BLaER1 (cell line): ENCODE results near the gene OAT.

Experiments used
- H3K27ac ChIP-seq: shearing (Covaris generic); formaldehyde crosslinking; 2 replicates; pipeline ENCODE4 v1.8.1; 2022
- H3K27me3 ChIP-seq: shearing (Covaris generic); formaldehyde crosslinking; 2 replicates; pipeline ENCODE4 v1.8.1; 2022
- H3K36me3 ChIP-seq: shearing (Covaris generic); formaldehyde crosslinking; 2 replicates; pipeline ENCODE4 v1.8.1; 2022
- H3K4me1 ChIP-seq: shearing (Covaris generic); formaldehyde crosslinking; 2 replicates; pipeline ENCODE4 v1.8.1; 2022
- H3K4me2 ChIP-seq: shearing (Covaris generic); formaldehyde crosslinking; 2 replicates; pipeline ENCODE4 v1.8.1; 2022
- H3K4me3 ChIP-seq: shearing (Covaris generic); formaldehyde crosslinking; 2 replicates; pipeline ENCODE4 v1.8.1; 2022
- H3K9ac ChIP-seq: shearing (Covaris generic); formaldehyde crosslinking; 2 replicates; pipeline ENCODE4 v1.8.1; 2022
- H3K9me3 ChIP-seq: shearing (Covaris generic); formaldehyde crosslinking; 2 replicates; pipeline ENCODE4 v1.8.1; 2022
- H4K20me1 ChIP-seq: shearing (Covaris generic); formaldehyde crosslinking; 2 replicates; pipeline ENCODE4 v1.8.1; 2022
- Cebpa-rat ChIP-seq: shearing (Covaris generic); IDR thresholded peaks from 2 replicates; pipeline ENCODE4 v1.8.1; 2022

Gene OAT

GRCh38 chr10:124388823-124389612 is 29.7 kb downstream of the OAT start:
- peak overlapping the region; percentile 54 for H3K4me3 ChIP-seq
- H3K9ac ChIP-seq: peak overlapping the region; percentile 63; the same call in 1 of the 2 replicates
- H3K36me3 ChIP-seq: no peaks in the 10 kb centered on the region
- H3K4me2 ChIP-seq: peak overlapping the region; percentile 85
- H3K27ac ChIP-seq: peak overlapping the region; percentile 48; the same call in 1 of the 2 replicates
- no peaks in the 10 kb centered on the region for H3K27me3 ChIP-seq
- H4K20me1 ChIP-seq: no peaks in the 10 kb centered on the region
- peaks cover 15% of the 10 kb centered on the region for H3K9me3 ChIP-seq
- no peak for TF ChIP-seq Cebpa-rat
- peaks cover 31% of the 10 kb centered on the region for H3K4me1 ChIP-seq

- peak overlapping the region; percentile 54; the same call in 1 of the 2 replicates for H3K4me3 ChIP-seq
- no peak for TF ChIP-seq Cebpa-rat
- H3K9ac ChIP-seq: no peak overlapping the region
- peaks cover 34% of the 10 kb centered on the region for H3K4me1 ChIP-seq
- H3K27me3 ChIP-seq: no peaks in the 10 kb centered on the region
- H4K20me1 ChIP-seq: no peaks in the 10 kb centered on the region
- 0 out of 2 replicates have a peak overlapping the region, but pooled peaks have one; percentile 4 for H3K27ac ChIP-seq
- H3K9me3 ChIP-seq: peaks cover 9% of the 10 kb centered on the region
- H3K4me2 ChIP-seq: peak overlapping the region; percentile 85
- no peaks in the 10 kb centered on the region for H3K36me3 ChIP-seq
Measured at GRCh38 chr10:124388476-124388822, 30.3 kb downstream of the OAT start.

- no peak overlapping the region for H3K4me2 ChIP-seq
- H3K9ac ChIP-seq: no peak overlapping the region
- H4K20me1 ChIP-seq: no peaks in the 10 kb centered on the region
- no peak overlapping the region for H3K4me3 ChIP-seq
- peaks cover 34% of the 10 kb centered on the region for H3K4me1 ChIP-seq
- no peaks in the 10 kb centered on the region for H3K27me3 ChIP-seq
- H3K9me3 ChIP-seq: no peaks in the 10 kb centered on the region
- TF ChIP-seq Cebpa-rat: no peak
- no peak overlapping the region for H3K27ac ChIP-seq
- H3K36me3 ChIP-seq: no peaks in the 10 kb centered on the region
Measured at GRCh38 chr10:124387078-124387874, 31.4 kb downstream of the OAT start.

- H3K4me1 ChIP-seq: peaks cover 40% of the 10 kb centered on the region
- H3K27me3 ChIP-seq: peaks cover 5% of the 10 kb centered on the region
- H3K9ac ChIP-seq: no peak overlapping the region
- H3K27ac ChIP-seq: no peak overlapping the region
- no peaks in the 10 kb centered on the region for H3K9me3 ChIP-seq
- no peak overlapping the region for H3K4me2 ChIP-seq
- no peaks in the 10 kb centered on the region for H3K36me3 ChIP-seq
- H3K4me3 ChIP-seq: no peak overlapping the region
- H4K20me1 ChIP-seq: no peaks in the 10 kb centered on the region
- TF ChIP-seq Cebpa-rat: no peak
Measured at GRCh38 chr10:124386186-124387077, 32.3 kb downstream of the OAT start.

GRCh38 chr10:124385627-124386185 is 33.0 kb downstream of the OAT start:
- Histone ChIP-seq H3K27me3 (peaks cover 12% of the 10 kb centered on the region), H3K9me3 (no peaks in the 10 kb centered on the region), H3K9ac (no peak overlapping the region), H4K20me1 (no peaks in the 10 kb centered on the region), H3K27ac (no peak overlapping the region), H3K4me2 (no peak overlapping the region), H3K4me1 (peaks cover 47% of the 10 kb centered on the region), H3K36me3 (no peaks in the 10 kb centered on the region), H3K4me3 (no peak overlapping the region)
- no peak for TF ChIP-seq Cebpa-rat

GRCh38 chr10:124384591-124385190 is 34.0 kb downstream of the OAT start:
- Histone ChIP-seq H3K4me3 (no peak overlapping the region), H3K36me3 (no peaks in the 10 kb centered on the region), H4K20me1 (no peaks in the 10 kb centered on the region), H3K27ac (peak overlapping the region; percentile 49), H3K9ac (peak overlapping the region; percentile 38; the same call in 1 of the 2 replicates), H3K9me3 (no peaks in the 10 kb centered on the region), H3K27me3 (peaks cover 20% of the 10 kb centered on the region), H3K4me2 (peak overlapping the region; percentile 66), H3K4me1 (peaks cover 54% of the 10 kb centered on the region)
- no peak for TF ChIP-seq Cebpa-rat

- Histone ChIP-seq H3K4me2 (peak overlapping the region; percentile 66), H3K9ac (peak overlapping the region; percentile 38; the same call in 1 of the 2 replicates), H4K20me1 (no peaks in the 10 kb centered on the region), H3K4me3 (no peak overlapping the region), H3K36me3 (no peaks in the 10 kb centered on the region), H3K4me1 (peaks cover 56% of the 10 kb centered on the region), H3K27ac (peak overlapping the region; percentile 49), H3K9me3 (no peaks in the 10 kb centered on the region), H3K27me3 (peaks cover 20% of the 10 kb centered on the region)
- TF ChIP-seq Cebpa-rat: no peak
Measured at GRCh38 chr10:124384172-124384571, 34.6 kb downstream of the OAT start.

- TF ChIP-seq Cebpa-rat: no peak
- no peaks in the 10 kb centered on the region for H3K9me3 ChIP-seq
- no peak overlapping the region for H3K27ac ChIP-seq
- H4K20me1 ChIP-seq: no peaks in the 10 kb centered on the region
- no peak overlapping the region for H3K4me2 ChIP-seq
- peaks cover 20% of the 10 kb centered on the region for H3K27me3 ChIP-seq
- no peaks in the 10 kb centered on the region for H3K36me3 ChIP-seq
- peaks cover 51% of the 10 kb centered on the region for H3K4me1 ChIP-seq
- H3K9ac ChIP-seq: no peak overlapping the region
- no peak overlapping the region for H3K4me3 ChIP-seq
Measured at GRCh38 chr10:124383496-124383895, 35.2 kb downstream of the OAT start.
